Tongue (tissue), 2 donors: ENCODE results near the gene FGF14. TPM values are rescaled to one million over a fixed set of nuclear protein-coding genes. Genes with fewer than 3 reads are reported as not detected.

Experiments used
- DNase-seq: peaks from one replicate; pipeline ENCODE4 v3.0.0-alpha.2; 2015
- total RNA-seq: library from RNA; depleted of rRNA; stranded (reverse); fragments of >200 nt; gene quantifications from one replicate; pipeline ENCODE4 v1.2.3, GENCODE V29; 2014

Gene FGF14
- total RNA-seq, 1 donor from 2014 or later: 0.21 TPM

DNA sequence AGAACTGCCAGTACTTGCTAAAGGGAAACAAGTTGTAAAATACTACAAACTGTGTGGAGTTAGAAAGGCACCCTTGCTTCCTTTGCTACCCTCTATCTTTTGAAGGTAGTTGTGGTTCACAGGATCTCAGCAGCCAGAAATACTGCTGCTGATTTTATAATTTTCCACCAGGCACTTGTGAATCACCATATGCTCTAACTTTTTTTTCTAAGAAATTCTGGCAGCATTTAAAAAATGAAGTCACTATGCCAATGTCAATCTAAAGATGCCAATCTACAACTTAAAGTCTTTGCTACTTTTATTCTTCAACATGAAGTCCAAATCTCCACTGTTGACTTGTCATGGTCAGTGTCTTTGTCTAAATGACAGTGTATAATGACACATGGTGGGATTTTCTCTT is 621.6 kb downstream of the FGF14 start:
- DNase-seq: no peak

DNA sequence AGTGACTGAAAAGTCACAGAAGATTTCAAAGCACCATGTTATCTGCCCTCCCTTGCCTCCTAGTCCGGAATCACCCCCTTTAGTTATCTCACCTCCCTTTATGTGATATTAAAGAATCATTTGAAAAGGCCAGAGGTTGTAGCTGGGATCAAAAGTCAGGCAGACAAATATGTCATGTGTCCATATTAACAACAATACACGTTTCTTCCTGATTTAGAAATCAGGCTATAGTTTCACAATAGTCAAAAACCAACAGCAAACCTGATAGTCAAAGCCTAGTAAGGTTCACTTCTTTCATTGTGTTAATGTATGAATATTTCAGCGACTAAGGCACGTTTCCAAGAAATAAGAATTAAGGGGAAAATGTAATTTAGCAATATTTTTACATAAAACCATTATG is 622.7 kb downstream of the FGF14 start:
- DNase-seq: no peak

GRCh38 chr13:101775267-101775666 is 626.6 kb downstream of the FGF14 start:
- no peak for DNase-seq

DNA sequence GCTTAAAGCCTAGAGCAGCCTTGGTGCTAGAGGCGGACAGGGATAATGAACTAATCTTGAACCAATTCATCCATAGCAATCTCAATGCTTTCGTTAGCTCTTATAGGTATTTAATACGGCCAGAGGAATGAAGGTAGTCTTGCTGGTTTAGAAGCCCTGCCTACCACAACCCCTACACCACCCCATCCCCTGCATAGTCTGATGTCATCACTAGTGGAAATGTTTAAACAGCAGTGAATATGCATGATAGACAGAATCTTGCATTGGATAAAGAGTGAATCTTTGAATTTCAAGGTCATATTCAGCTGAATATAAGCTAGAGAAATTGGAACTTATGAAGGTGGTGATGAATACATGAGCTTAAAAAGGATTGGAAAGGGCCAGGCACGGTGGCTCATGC is 627.5 kb downstream of the FGF14 start:
- DNase-seq: no peak

DNA sequence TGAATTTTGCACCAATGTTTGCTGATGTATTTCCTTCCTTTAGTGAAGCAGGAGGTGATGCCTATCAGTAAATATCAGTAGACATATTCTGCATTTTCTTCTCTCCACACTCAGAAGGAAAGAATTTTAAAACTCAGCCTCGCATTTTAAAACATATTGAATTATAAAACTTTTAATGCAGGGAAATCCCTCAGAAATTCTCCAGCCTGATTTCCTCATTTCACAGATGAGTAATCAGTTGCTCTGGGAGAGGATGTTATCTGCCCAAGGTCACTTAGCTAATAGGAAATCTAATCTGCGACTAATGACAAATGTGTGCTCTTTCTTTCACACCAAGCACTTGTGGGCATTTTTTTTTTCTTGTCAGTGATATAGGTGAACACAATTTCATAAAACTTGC is 628.8 kb downstream of the FGF14 start:
- no peak for DNase-seq

DNA sequence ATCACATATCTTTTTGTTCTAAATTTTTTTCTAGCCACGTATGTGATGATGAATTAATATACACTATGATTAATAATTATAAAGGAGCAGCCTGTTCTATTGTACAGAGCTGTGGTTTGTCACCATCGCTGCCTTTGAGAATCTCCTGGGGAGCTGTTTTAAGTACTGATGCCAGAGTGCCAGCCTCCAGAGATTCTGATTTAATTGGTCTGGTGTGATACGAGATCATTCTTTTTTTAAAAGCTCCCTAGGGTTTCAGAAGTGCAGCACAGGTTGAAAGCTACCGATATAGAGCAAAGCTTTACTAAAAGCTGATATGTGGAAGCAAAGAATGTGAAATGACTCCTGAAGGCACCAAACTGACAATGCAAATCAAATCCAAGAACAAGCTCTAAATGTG is 634.7 kb downstream of the FGF14 start:
- no peak for DNase-seq

- DNase-seq: no peak
Observed at GRCh38 chr13:101763191-101763590, 638.7 kb downstream of the FGF14 start.

DNA sequence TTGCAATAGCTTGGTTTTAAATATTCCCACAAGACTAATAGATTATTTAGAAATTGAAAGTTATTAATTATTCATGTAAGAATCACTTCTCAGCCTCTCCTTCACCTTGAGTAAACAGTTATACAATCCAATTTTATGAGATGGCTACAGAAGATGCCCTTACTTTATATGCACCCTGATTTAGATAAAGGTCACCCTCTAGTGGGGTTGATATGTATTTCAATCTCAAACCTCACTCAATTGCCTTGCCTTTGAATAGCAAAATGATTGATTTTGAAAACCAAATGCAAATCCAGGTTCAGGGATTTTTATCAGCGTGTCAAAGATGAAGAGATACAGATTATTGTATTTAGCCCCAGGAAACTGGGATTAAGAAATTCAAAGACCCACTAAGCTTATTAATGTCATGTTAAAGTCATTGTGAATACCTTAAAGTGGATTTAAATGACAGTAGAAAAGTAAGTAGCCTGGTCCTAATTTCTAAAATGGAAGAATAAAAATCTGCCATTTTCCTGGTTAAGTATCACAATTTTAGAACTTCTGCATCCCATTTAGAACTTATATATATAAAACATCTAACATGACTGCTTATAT is 644.3 kb downstream of the FGF14 start:
- DNase-seq: peak; percentile 48

DNA sequence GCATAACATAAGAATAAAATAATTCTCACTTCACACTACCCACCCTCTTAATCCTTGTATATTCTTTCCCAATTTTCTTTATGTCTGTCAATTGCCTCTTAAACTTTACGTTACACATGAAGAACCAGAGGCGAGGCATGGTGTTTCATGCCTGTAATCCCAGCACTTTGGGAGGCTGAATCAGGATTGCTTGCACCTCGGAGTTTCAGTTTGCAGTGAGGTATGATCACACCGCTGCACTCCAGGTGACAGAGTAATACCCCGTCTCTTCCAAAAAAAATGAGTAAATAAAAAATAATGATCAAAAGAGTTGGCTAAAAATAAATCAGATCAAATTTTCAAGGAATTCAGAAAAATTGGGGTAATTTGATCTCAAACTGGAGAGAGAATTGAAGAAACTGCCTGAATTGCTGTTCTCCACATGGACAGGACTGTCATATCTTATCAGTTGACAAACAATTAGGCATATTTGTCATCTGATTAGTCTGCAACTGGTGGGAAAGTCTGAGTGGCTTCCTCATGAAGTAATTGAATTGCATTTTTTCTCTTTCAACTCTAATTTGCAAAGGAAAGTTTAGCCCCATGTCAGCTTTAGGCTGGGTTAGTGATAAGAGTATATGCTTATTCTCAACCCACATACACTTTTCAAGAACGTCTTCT is 646.5 kb downstream of the FGF14 start:
- no peak for DNase-seq

- no peak for DNase-seq
Observed at GRCh38 chr13:101752432-101752831, 649.4 kb downstream of the FGF14 start.

- DNase-seq: peak; percentile 28
Observed at GRCh38 chr13:101751488-101751887, 650.4 kb downstream of the FGF14 start.

- DNase-seq: no peak
Observed at GRCh38 chr13:101749584-101749983, 652.3 kb downstream of the FGF14 start.

DNA sequence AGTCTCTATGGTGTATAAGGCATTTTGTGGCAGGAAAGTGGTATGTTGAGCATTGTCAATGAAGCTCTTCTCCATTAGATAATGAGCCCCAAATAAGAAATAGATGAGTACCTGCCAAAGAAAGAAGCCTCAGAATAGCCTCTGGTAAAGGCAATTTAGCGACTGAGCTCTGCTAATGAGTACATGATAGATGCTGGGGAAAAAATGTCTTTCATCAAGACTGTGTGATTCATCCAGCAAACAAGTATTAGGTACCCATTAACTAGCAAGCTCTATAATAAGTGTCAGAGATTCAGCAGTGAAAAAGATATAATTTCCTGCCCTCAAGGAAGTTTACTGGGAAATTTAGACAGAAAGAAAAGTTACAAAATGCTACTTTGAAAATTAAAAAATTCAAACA is 654.8 kb downstream of the FGF14 start:
- no peak for DNase-seq

DNA sequence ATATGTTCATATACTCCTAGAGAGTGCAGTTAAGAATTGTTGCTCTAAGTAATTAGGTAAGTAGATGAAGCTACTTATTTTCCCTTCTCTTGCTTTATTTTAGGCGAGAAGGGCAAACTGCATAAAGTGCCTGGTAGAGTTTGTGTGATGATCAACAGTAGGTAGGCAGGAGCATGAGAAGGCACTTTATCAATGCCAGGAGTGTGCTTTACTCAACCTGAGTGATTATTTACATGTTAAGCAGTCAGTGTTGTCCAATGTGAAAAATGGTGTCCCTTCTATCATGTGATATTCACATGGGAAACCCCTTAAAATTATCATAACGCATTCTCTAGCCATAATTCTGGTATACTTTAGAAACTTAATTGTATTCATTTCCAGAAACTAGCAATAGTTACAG is 655.3 kb downstream of the FGF14 start:
- DNase-seq: no peak

DNA sequence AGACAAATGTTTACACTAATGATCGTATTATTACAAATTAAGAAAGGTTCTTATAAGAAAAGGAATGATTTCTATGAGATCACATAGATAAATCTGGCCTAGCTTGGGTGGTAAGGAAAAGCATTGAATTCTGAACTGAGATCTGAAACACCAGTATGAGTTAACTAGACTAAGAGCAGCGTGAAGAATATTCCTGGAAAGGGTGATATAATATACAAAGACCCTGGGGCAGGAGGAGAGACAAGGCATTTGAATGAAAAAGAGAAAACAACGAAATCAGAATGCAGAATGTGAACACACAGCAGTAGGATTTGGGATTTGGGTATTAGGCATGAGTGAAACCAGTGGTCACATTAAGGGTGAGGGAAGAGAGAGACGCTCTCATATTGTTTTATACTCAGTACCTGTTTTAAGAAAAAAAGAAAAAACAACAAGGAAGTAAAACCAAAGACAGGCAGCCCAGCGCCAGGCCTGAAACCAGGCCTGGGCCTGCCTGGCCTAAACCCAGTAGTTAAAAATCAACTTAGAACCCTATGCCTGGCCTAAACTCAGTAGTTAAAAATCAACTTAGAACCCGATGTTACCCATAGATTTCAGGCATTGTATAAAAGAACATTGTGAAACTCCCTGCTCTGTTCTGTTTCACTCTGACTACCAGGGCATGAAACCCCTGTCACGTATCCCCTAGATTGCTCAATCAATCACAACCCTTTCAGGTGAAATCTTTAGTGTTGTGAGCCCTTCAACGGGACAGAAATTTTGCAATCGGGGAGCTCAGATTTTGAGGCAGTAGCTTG is 662.3 kb downstream of the FGF14 start:
- no peak for DNase-seq

DNA sequence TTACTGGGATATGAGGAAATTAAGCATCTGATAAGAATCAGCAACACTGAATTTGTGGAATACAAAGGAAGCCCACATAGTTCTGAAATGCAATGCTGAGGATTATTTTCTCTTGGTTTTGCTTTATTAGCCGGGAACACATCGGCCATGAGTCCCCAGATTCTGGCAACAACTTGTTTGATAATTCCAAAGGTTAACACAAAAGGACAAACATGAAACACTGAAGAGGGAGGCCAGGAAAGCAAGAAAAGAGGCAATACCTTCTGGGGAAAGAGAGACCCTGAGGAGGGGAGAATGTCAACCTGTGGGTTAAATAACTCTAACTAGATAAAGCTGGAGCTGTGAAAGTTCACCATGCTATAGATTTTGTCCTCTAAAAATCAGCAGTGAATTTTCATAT is 663.5 kb downstream of the FGF14 start:
- DNase-seq: no peak

DNA sequence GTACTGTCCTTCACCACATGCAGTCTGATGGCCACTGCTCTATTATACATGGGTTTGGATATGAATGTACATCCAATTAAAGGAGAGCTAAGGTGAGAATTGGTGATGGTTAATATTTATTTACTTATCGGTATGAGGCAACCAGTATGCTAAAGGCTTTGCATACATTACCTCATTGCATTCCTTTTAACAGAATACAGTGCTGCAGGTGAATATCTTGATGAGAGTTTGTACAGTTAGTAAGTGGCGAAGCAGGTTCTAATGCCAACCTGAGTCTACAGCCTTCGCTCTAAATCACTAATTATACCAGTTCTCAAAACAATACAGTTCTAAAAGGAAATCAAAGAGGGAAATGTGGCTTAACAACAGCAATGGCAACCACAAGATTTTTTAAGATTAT is 665.3 kb downstream of the FGF14 start:
- DNase-seq: no peak

DNA sequence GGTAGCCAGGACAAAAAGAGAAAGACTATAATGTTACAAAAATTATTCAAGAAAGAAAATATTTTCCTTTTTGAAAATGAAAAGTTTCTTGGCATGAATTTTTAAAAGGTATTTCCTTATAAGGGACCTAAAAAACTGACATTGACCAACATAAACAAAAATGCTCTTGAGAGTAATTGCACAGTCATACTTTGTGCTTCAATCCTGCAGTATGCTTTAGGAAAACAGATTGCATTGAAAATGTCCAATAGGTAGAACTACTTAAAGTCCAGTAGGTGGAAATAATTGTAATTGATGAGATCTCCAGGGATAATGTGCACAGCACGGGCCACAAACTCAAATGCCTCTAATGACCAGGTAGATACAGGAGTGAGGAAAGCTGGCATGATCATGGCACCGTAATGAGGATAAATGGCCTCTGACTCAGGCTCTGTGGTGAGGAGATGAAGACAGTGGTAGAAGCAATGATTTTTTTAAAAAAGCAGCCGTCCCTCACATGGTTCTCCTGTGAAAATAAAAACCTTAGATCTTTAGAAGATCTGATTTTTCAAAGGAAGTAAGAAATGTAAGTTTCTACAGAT is 671.3 kb downstream of the FGF14 start:
- no peak for DNase-seq

GRCh38 chr13:101728615-101729014 is 673.2 kb downstream of the FGF14 start:
- DNase-seq: no peak

DNA sequence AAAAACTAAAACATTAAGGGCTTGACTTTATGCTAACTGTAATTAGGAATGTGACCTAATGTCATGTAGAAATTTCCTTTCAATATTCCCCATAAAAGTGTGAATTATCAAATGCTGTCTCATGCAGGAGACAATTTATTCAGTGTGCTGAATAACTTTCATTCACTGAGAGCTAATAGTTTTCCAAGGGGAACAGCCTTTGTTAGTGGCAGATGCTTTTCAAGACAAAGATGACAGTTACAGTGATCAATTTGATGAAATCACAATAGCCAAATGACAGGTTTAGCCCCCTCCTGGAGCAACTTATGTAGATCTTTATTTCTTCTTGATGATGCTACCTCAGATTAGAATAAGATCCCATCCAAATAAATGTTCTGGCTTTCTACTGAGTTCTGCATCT is 673.8 kb downstream of the FGF14 start:
- DNase-seq: no peak

GRCh38 chr13:101727118-101727517 is 674.7 kb downstream of the FGF14 start:
- no peak for DNase-seq

DNA sequence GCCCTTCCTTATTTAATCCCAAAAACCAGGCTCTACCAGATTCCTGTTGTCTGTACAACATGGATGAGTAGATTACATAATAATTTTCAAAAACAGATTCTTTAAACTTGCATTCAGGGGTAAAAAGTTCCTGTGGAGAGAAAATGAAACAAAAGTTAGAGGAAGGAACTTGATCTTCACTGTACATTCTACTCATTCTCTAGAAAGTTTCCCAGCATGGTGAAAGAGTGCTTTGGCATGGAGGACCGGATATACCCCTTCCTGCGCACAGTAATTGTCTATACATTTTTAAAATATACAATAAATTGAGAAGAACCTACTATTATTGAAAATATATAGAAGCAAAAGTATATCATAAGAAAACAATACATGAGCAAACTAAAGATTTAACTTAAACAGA is 675.2 kb downstream of the FGF14 start:
- no peak for DNase-seq

DNA sequence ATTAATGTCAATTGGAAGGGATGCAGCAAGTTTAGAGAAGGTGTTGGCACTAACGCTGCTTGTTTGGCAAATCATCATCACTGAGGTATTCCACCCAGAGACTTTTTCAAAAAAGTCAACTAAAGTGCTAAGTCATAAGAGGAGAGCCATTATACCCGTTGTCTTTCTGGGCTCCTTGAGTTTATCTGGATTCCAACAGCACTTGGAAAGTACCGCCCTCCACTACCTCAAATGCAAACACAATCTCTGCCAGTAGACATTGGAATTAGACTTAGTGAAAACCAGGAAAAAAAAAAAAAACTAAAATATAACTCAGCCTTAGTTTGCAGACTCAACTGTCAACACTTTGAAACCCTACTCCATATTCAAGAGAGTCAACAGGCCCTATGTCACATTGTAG is 683.4 kb downstream of the FGF14 start:
- no peak for DNase-seq
